HepG2 (cell line): ENCODE measurements around the gene RPLP2.

ENCODE experiments used
- ATF3 ChIP-seq: sonication (generic); formaldehyde crosslinking; IDR thresholded peaks from 2 replicates; pipeline ENCODE4 v1.4.0; 2020; ENCODE audit warnings: missing genetic modification reagents
- BORCS8-MEF2B ChIP-seq: sonication (generic); formaldehyde crosslinking; IDR thresholded peaks from 2 replicates; pipeline ENCODE4 v1.8.0; 2022; ENCODE audit warnings: mild to moderate bottlenecking, missing genetic modification reagents
- BRCA1 ChIP-seq: sonication (generic); formaldehyde crosslinking; IDR thresholded peaks from 2 replicates; pipeline ENCODE4 v1.4.0; 2020; ENCODE audit warnings: missing genetic modification reagents
- CREB1 ChIP-seq, 2 experiments: fragments of 450-650 bp in 1 of 2; IDR thresholded peaks; 2 replicates each; pipeline ENCODE4 v1.6.1; 2016 to 2017; ENCODE audit warnings: control low read depth in 1 of 2, mild to moderate bottlenecking in 1 of 2, missing compliant biosample characterization in 1 of 2, missing genetic modification characterization in 1 of 2
- KLF6 ChIP-seq: IDR thresholded peaks from 2 replicates; pipeline ENCODE4 v1.8.0; 2016; ENCODE audit warnings: missing biosample characterization, missing genetic modification reagents
- NFIC ChIP-seq: IDR thresholded peaks from 2 replicates; pipeline ENCODE4 v1.6.1; 2012; ENCODE audit warnings: mild to moderate bottlenecking, low read length, inconsistent platforms
- RELA ChIP-seq: sonication (generic); formaldehyde crosslinking; IDR thresholded peaks from 2 replicates; pipeline ENCODE4 v1.4.0; 2020; ENCODE audit warnings: missing genetic modification reagents

DNA sequence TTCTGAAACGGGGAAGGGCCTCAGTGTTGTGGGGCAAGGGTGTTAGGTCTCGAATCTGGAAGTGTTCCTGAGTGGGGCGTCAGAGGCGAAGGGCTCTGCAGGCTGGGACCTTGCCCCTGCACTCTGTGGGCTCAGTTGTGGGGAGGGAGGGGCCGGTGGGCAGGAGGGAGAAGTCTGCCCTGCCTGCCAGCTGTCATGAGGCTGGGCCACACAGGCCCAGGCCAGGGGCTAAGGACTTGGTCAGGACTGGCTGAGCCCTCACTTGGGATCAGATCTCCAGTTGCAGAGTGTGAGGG lies 18.1 kb downstream of the RPLP2 start, which contains the start of gene CRACR2B:
- TF ChIP-seq RELA (CRISPR knock-in tag) (no peak), BRCA1 (CRISPR knock-in tag) (no peak), BORCS8-MEF2B (no peak), ATF3 (no peak), KLF6 (CRISPR knock-in tag) (no peak), NFIC (no peak), CREB1 (IDR thresholded peaks at IDR 0.05) (no peak), CREB1 (CRISPR knock-in tag; IDR thresholded peaks at IDR 0.05) (no peak)
